ENCODE results near the gene PAF1.
A peak's percentile ranks its signal among the peaks of the same experiment; 100 is the strongest.

The PAF1 gene

GRCh38 chr19:39405261-39405957, 14.5 kb upstream of the PAF1 start:
- DNase-seq: no peak

GRCh38 chr19:39403331-39404312, 12.7 kb upstream of the PAF1 start:
- peak; percentile 92 for DNase-seq

- DNase-seq: peak; percentile 83
Measured at GRCh38 chr19:39402346-39403300, 11.7 kb upstream of the PAF1 start.

GRCh38 chr19:39401549-39402345, 10.8 kb upstream of the PAF1 start:
- peak; percentile 59 for DNase-seq

GRCh38 chr19:39401070-39401548, 10.2 kb upstream of the PAF1 start:
- DNase-seq: no peak

DNA sequence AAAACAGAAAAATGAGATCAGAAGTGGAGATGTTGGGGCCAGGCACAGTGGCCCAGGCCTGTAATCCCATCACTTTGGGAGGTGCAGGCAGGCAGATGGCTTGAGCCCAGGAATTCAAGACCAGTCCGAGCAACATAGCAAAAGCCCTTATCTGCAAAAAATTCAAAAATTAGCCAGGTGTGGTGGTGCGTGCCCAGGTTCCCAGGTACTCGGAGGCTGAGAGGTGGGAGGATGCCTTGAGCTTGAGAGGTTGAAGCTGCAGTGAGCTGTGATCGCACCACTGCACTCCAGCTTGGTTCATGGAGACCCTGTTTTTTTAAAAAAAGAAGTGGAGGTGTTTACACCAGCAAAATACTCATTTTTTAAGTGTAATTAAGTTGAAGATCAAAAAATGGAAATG, 9.2 kb upstream of the PAF1 start:
- no peak for DNase-seq

- DNase-seq: no peak
Measured at GRCh38 chr19:39399668-39400050, 8.8 kb upstream of the PAF1 start.

- DNase-seq: peak; percentile 39
Measured at GRCh38 chr19:39398297-39398864, 7.5 kb upstream of the PAF1 start.

DNA sequence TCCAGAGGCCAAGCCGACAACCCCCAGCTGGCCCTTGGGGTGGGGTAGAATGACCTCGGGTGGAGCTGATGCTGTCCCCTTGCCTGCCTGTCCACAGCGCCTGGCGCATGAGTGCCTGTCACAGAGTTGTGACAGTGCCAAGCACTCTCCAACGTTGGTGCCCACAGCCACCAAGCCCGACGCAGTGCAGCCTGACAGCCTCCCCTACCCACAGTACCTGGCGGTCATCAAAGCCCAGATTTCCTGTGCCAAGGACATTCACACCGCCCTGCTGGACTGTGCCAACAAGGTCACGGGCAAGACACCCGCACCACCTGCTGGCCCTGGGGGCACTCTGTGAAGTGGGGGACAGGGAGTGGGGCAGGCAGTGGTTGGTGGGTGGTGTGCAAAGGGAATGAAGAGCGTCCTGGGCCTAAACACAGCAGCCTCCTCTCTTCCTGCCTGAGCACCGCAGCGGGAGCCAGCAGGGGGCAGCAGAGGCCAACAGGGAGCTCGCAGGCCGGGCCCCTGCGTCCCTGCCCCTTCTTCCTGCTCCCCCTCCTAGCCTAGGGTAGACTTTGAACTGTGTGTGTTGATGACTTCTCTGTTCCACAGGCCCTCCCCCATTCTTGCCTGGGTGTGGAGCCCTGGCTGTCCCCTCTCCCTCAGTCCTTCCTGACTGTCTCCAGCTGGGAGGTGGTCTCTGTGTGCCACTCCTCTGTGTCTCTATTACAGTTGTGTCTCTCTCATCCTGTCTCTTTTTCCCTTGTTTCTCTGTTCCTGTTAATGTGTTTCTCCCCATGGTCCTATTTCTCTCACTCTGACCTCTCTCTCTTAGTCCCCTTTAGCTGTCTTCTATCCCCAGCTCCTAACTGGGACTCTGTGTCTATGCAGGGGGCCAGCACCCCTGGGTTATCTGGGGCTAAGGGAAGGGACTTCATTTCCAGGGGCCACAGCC, 6.7 kb upstream of the PAF1 start:
- DNase-seq: peak; percentile 96

DNA sequence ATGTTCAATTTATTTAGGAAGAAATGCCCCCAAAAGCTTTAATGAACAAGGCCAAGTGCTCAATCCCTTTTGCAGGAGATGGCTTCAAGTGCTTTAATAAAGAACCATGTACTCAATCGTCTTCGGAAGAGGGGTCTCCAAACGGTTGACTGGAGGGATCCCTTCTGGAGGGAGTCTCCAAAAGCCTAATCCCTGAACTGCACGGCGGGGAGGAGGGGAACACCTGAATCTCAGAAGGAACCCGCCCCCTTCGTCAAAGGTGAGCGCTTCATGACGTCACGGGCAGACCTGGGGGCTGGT, 505 bp downstream of the PAF1 start:
- DNase-seq: no peak

GRCh38 chr19:39389631-39390414, 1.1 kb downstream of the PAF1 start:
- DNase-seq: no peak

- DNase-seq: no peak
Measured at GRCh38 chr19:39388657-39389056, 2.2 kb downstream of the PAF1 start.

DNA sequence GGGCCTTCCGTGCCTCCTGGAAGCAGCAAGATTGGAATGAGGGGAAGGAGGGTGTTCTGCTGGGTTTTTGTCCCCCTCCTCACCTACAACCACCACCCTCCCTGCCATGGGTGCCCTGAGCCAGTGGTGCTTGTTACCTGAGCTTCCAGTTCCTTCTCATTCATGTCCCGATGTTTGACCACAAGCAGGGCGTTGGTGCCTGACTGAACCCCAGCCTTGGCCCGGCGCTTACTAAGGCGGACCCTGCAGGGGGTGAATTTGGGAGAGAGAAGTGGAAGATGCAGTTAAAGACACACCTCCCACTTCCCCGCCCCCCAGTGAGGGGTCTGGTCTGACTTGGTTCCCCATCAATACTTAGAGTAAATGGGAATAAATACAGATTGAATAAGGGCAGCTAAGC, 4.3 kb downstream of the PAF1 start:
- no peak for DNase-seq

- DNase-seq: no peak
Measured at GRCh38 chr19:39385629-39386411, 5.1 kb downstream of the PAF1 start.

DNA sequence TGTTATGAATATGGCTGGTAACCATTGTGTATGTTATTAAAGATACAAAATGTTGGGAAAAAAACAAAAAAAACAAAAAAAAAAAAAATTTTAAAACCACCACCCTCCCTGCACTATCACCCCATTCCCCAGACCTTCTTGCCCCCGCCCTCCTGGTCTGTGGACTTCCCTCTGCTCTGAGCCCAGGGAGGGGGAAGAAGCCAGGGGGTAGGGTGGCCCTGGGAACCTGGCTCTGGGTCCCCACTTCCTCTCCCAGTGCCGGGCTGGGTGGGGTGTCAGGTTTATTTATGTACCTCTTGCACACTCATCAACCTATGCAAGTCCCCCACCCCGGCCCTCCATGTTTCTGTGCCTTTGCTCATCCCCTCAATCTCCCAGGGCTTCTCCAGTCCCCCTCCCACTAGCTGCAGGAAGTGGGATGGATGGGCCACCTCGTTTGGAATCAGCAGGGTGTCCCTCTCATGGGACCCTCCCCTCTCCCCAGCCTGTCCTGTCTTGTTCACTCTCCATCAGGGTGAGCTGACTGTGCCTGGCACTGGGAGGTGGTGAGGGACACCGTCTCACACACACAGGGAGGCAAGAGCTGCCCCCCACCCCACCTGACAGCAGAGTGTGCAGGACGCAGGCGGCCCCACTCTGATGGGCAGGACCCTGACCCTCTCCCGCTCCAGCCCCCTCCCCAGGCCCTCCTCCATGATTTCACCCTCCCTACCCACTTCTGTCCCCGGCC, 5.9 kb downstream of the PAF1 start:
- DNase-seq: no peak

DNA sequence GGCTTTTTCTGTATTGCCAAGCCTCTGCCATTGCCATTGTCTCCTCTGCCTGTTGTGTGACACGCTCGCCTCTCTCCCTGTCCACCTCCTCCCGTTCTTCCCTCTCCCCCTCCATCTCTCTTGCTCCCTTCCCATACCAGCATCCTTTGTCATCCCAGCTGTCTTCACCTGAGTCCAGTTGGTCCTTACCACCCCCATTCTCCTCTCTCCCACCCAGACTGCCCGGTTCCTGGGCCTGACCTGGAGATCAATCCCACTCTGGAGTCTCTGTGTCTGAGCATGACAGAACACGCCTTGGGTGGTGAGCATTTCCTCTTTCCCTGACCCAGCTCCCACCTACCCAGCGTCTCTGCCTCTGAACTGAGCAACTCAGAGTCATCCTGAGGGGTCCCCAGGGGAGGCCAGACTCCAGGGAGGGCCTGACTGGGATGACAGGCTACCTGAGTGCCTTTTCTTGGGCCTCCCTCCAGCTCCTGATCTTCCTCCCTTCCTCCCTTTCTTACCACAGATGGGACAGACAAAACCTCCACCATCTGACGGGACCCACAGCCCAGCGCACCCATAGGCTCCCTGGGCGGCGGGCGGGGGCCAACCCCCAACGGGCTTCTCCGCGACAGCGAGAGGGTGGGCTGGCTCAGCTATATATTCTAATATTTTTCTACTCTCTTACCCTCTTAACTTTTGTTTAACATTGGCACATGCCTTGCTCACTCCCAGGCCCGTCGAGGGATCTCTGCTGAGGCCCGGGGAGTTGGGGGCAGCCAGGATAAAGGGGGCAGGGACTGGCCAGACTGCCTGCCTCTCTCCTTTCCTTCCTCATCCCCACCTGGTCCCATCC, 7.7 kb downstream of the PAF1 start:
- DNase-seq: no peak

GRCh38 chr19:39381910-39382611, 8.8 kb downstream of the PAF1 start:
- DNase-seq: no peak

All from stimulated activated CD4-positive, alpha-beta T cell treated with anti-CD3 and anti-CD28 coated beads, Interleukin-12 subunit alpha, Interleukin-12 subunit beta, amount 100 ng/mL, for 4 hours (primary cell).